Right lobe of liver (tissue), 6 donors: ENCODE data around the gene CNOT8. TPM values are rescaled to one million over a fixed set of nuclear protein-coding genes. Genes with fewer than 3 reads are reported as not detected.

Source experiments
- ATAC-seq, 4 donors: fragments of 200-7000 bp; cut with Tn5 transposase; one replicate each; pipeline ENCODE4 v1.9.1; 2020; ENCODE audit warnings: mild to moderate bottlenecking in 4 of 4, moderate library complexity in 4 of 4
- DNase-seq, 3 donors: peaks; one replicate each; pipeline ENCODE4 v3.0.0-alpha.2; 2020
- H3K27ac ChIP-seq, 3 donors: fragments of 200-600 bp; one replicate each; pipeline ENCODE4 v1.8.0; 2022
- H3K27me3 ChIP-seq, 2 donors: fragments of 200-600 bp; one replicate each; pipeline ENCODE4 v1.8.0; 2022
- H3K36me3 ChIP-seq, 4 donors: fragments of 200-600 bp; sonication (generic) in 1 of 4; one replicate each; pipeline versions ENCODE4 v1.5.1 to v1.8.0; 2017 to 2022; ENCODE audit warnings: control low read depth in 1 of 4
- H3K4me1 ChIP-seq, 4 donors: fragments of 200-600 bp; sonication (generic) in 1 of 4; one replicate each; pipeline versions ENCODE4 v1.5.1 to v1.8.0; 2017 to 2022; ENCODE audit warnings: control low read depth in 1 of 4
- H3K4me3 ChIP-seq, 3 donors: fragments of 200-600 bp; one replicate each; pipeline ENCODE4 v1.8.0; 2022
- H3K9me3 ChIP-seq, 4 donors: fragments of 200-600 bp; sonication (generic) in 1 of 4; one replicate each; pipeline versions ENCODE4 v1.5.1 to v1.8.0; 2017 to 2022; ENCODE audit warnings: control low read depth in 1 of 4
- CTCF ChIP-seq, 4 donors: fragments of 200-600 bp in 3 of 4; fragments of 450-650 bp in 1 of 4; IDR thresholded peaks; one replicate each; pipeline versions ENCODE4 v1.5.1 to v1.8.0; 2016 to 2022; ENCODE audit warnings: antibody characterized with exemption in 4 of 4, mild to moderate bottlenecking in 2 of 4
- POLR2A ChIP-seq: fragments of 450-650 bp; IDR thresholded peaks from one replicate; pipeline ENCODE4 v1.6.1; 2017; ENCODE audit warnings: antibody characterized with exemption, mild to moderate bottlenecking
- WGBS: methylation state at CpG from one replicate; pipeline ENCODE4 v1.1.6; 2018; ENCODE audit warnings: low coverage, low lambda C conversion rate; ENCODE audit not compliant: insufficient coverage; ENCODE audit errors: missing lambda C conversion rate; 5-methylcytosine and 5-hydroxymethylcytosine counted together
- intact Hi-C, 2 donors: fragments of 100-400 bp; cut with DNase I; formaldehyde crosslinking; loops; one replicate each; pipeline versions ENCODE4 v1.11.2 to v1.14.1; 2022
- total RNA-seq, 6 experiments: library from RNA; depleted of rRNA in 2 of 6; stranded (reverse); fragments of >200 nt in 2 of 6; fragmentation: NEBNext Ultra II Directional in 3 of 6; extraction: Animal tissue kit (Norgen Biotek cat#: 25700) in 3 of 6; gene quantifications; one replicate each; pipeline versions ENCODE4 v1.1.0 to v1.2.4, GENCODE V29; 2016 to 2023
- donor health status: DM: no; HTN: yes; CAD: no.
- donor health status: DM: no; HTN: no; CAD: no.
- donor health status: DM: no; HTN: no; CAD: no.
- donor health status: DM: no; HTN: yes; CAD: no.
- donor health status: DM: no; HTN: yes; CAD: no.

CNOT8 gene
- total RNA-seq, 6 experiments from 2014 or later: 12.4 to 19.6 (median 16.5) TPM

GRCh38 chr5:154813736-154814135 is 44.7 kb upstream of the CNOT8 start:
- 63% methylated on average over 10 of the region's 10 CpGs for whole genome bisulfite sequencing
- TF ChIP-seq POLR2A (no peak), CTCF (IDR thresholded peaks at IDR 0.05) (no peak)

GRCh38 chr5:154815025-154815424 is 43.4 kb upstream of the CNOT8 start:
- ATAC-seq: no peak
- WGBS: 100% methylated on average over 5 of the region's 11 CpGs
- H3K36me3 ChIP-seq: peaks cover 5 to 59% (median 17%) of the 10 kb centered on the region in 4 donors
- peaks cover 0 to 19% (median 9%) of the 10 kb centered on the region in 4 donors for H3K4me1 ChIP-seq
- intact Hi-C loops: no loop called here
- no peaks in the 10 kb centered on the region for H3K27me3 ChIP-seq
- H3K9me3 ChIP-seq: no peaks in the 10 kb centered on the region
- no peak for DNase-seq
- no peak overlapping the region for H3K4me3 ChIP-seq
- TF ChIP-seq POLR2A (no peak), CTCF (IDR thresholded peaks at IDR 0.05) (no peak)
- no peak overlapping the region for H3K27ac ChIP-seq

More at GRCh38 chr5:154813736-154814135, 44.7 kb upstream of the CNOT8 start:
- DNase-seq: no peak
- peaks cover 5 to 59% (median 16%) of the 10 kb centered on the region in 4 donors for H3K36me3 ChIP-seq
- peaks cover 0 to 19% (median 9%) of the 10 kb centered on the region in 4 donors for H3K4me1 ChIP-seq
- no peak overlapping the region for H3K27ac ChIP-seq
- intact Hi-C loops: loop anchor here in 1 of 2 donors (5.0 kb wide), 1 partner anchor 161 kb away; no protein-coding TSS in a partner anchor
- no peak for ATAC-seq
- H3K4me3 ChIP-seq: no peak overlapping the region
- H3K9me3 ChIP-seq: no peaks in the 10 kb centered on the region
- H3K27me3 ChIP-seq: no peaks in the 10 kb centered on the region

GRCh38 chr5:154815684-154816247 is 42.7 kb upstream of the CNOT8 start:
- H3K4me1 ChIP-seq: peaks cover 0 to 19% (median 9%) of the 10 kb centered on the region in 4 donors
- intact Hi-C loops: no loop called here
- no peaks in the 10 kb centered on the region for H3K9me3 ChIP-seq
- ATAC-seq (peak; percentile 78 to 83 (median 80)), DNase-seq (peak in 1 of 3 donors; percentile 67)
- no peak overlapping the region for H3K4me3 ChIP-seq
- TF ChIP-seq CTCF (IDR thresholded peaks at IDR 0.05) (no peak), POLR2A (no peak)
- no peaks in the 10 kb centered on the region for H3K27me3 ChIP-seq
- H3K36me3 ChIP-seq: peaks cover 5 to 60% (median 15%) of the 10 kb centered on the region in 4 donors
- H3K27ac ChIP-seq: peak overlapping the region in 2 of 3 donors; percentile 4 to 37
- 17% methylated on average over 2 of the region's 5 CpGs for WGBS

GRCh38 chr5:154816891-154817492 is 41.4 kb upstream of the CNOT8 start:
- Histone ChIP-seq H3K4me3 (no peak overlapping the region), H3K4me1 (peaks cover 0 to 19% (median 9%) of the 10 kb centered on the region in 4 donors), H3K27ac (peak overlapping the region in 1 of 3 donors; percentile 37), H3K36me3 (peaks cover 0 to 64% (median 15%) of the 10 kb centered on the region in 4 donors), H3K27me3 (no peaks in the 10 kb centered on the region), H3K9me3 (no peaks in the 10 kb centered on the region)
- ATAC-seq: no peak
- 84% methylated on average over 5 of the region's 5 CpGs for WGBS
- intact Hi-C loops: no loop called here
- no peak for DNase-seq
- TF ChIP-seq POLR2A (no peak), CTCF (IDR thresholded peaks at IDR 0.05) (no peak)
